Measurements from ENCODE around the gene PTPRM. TPM values are rescaled to one million over a fixed set of nuclear protein-coding genes. Genes with fewer than 3 reads are reported as not detected.

PTPRM gene
- total and polyA plus RNA-seq, 2 experiments from 2014 or later, result 1.6 to 5.3 TPM

GRCh38 chr18:7982216-7982615 is 415.1 kb downstream of the PTPRM start:
- Histone ChIP-seq H4K20me1 (replicated peaks; ENCODE audit: insufficient read depth) (no peaks in the 10 kb centered on the region), H3K27me3 (ENCODE audit: insufficient read depth) (no peaks in the 10 kb centered on the region), H3K4me2 (no peak overlapping the region), H3K27ac (ENCODE audit: low read depth) (no peak overlapping the region), H3K9me2 (ENCODE audit: insufficient read depth) (no peaks in the 10 kb centered on the region), H3K36me3 (ENCODE audit: insufficient read depth) (no peaks in the 10 kb centered on the region), H2AFZ (no peak overlapping the region), H3K4me1 (ENCODE audit: insufficient read depth) (no peaks in the 10 kb centered on the region), H3K4me3 (no peak overlapping the region), H3F3A (replicated peaks; ENCODE audit: low read depth) (no peaks in the 10 kb centered on the region), H3K79me2 (replicated peaks; ENCODE audit: insufficient read depth) (no peaks in the 10 kb centered on the region)
- Mint-ChIP-seq H3K27ac (no peak overlapping the region), H3K27me3 (ENCODE audit: insufficient read depth, low read depth, poor library complexity) (peaks cover 2% of the 10 kb centered on the region), H3K4me3 (no peak overlapping the region), H3K9me3 (no peaks in the 10 kb centered on the region), H3K4me1 (peaks cover 8% of the 10 kb centered on the region; the same call in 2 of the 3 replicates), H3K36me3 (ENCODE audit: low read depth) (no peaks in the 10 kb centered on the region)
- ATAC-seq, result no peak
- no peak for DNase-seq (ENCODE audit: low spot score)
- no peak for TF ChIP-seq NANOG (IDR thresholded peaks at IDR 0.05; ENCODE audit: borderline replicate concordance)
- no peak for TF ChIP-seq ZNF114 (CRISPR knock-in tag; IDR thresholded peaks at IDR 0.05)
- TF ChIP-seq JUNB (IDR thresholded peaks at IDR 0.05; ENCODE audit: unreplicated experiment), result no peak

- peaks cover 4% of the 10 kb centered on the region; the same call in 2 of the 3 replicates for H3K4me1 Mint-ChIP-seq
- H3K4me3 Mint-ChIP-seq, result no peak overlapping the region
- Histone ChIP-seq H3F3A (replicated peaks; ENCODE audit: low read depth) (no peaks in the 10 kb centered on the region), H3K79me2 (replicated peaks; ENCODE audit: insufficient read depth) (no peaks in the 10 kb centered on the region), H3K27me3 (ENCODE audit: insufficient read depth) (no peaks in the 10 kb centered on the region), H2AFZ (no peak overlapping the region), H3K27ac (ENCODE audit: low read depth) (no peak overlapping the region), H3K4me2 (no peak overlapping the region), H3K4me3 (no peak overlapping the region), H4K20me1 (replicated peaks; ENCODE audit: insufficient read depth) (no peaks in the 10 kb centered on the region), H3K4me1 (ENCODE audit: insufficient read depth) (no peaks in the 10 kb centered on the region), H3K36me3 (ENCODE audit: insufficient read depth) (no peaks in the 10 kb centered on the region), H3K9me2 (ENCODE audit: insufficient read depth) (no peaks in the 10 kb centered on the region)
- H3K9me3 Mint-ChIP-seq, result no peaks in the 10 kb centered on the region; the same call in 2 of the 3 replicates
- no peaks in the 10 kb centered on the region for H3K27me3 Mint-ChIP-seq (ENCODE audit: insufficient read depth, low read depth, poor library complexity)
- H3K27ac Mint-ChIP-seq, result no peak overlapping the region
- no peak for ATAC-seq
- H3K36me3 Mint-ChIP-seq (ENCODE audit: low read depth), result no peaks in the 10 kb centered on the region; the same call in 2 of the 3 replicates
- DNase-seq (ENCODE audit: low spot score), result no peak
- TF ChIP-seq REST (IDR thresholded peaks at IDR 0.05; ENCODE audit: unreplicated experiment), result no peak
- no peak for TF ChIP-seq EZH2 (IDR thresholded peaks at IDR 0.05; ENCODE audit: low read depth, unreplicated experiment)
- no peak for TF ChIP-seq ZNF331 (CRISPR knock-in tag; IDR thresholded peaks at IDR 0.05; ENCODE audit: low read depth)
- TF ChIP-seq NANOG (IDR thresholded peaks at IDR 0.05; ENCODE audit: borderline replicate concordance), result no peak
- TF ChIP-seq CREB1 (CRISPR knock-in tag; IDR thresholded peaks at IDR 0.05; ENCODE audit: low read depth), result no peak
- no peak for TF ChIP-seq STAT1 (IDR thresholded peaks at IDR 0.05; ENCODE audit: unreplicated experiment)
- TF ChIP-seq ETS1 (IDR thresholded peaks at IDR 0.05), result no peak
- no peak for TF ChIP-seq JUNB (IDR thresholded peaks at IDR 0.05; ENCODE audit: unreplicated experiment)
- no peak for TF ChIP-seq CTCF (conservative IDR thresholded peaks at IDR 0.05; ENCODE audit: low read depth in 2 of 2)
- TF ChIP-seq POLR2AphosphoS5 (IDR thresholded peaks at IDR 0.05; ENCODE audit: low read depth), result no peak
- TF ChIP-seq ZNF114 (CRISPR knock-in tag; IDR thresholded peaks at IDR 0.05), result no peak
Observed at GRCh38 chr18:7987284-7987976, 420.3 kb downstream of the PTPRM start.
